Medulla oblongata (tissue), 1 donor: ENCODE results near the gene PCGF5.
"Not testable (repeated sequence)": the region's sequence is repeated elsewhere in the genome, so short reads cannot be mapped to it uniquely, and the experiment has no call there.

Experiments
- DNase-seq: peaks from one replicate; pipeline ENCODE4 v3.0.0-alpha.2; 2015; ENCODE audit errors: extremely low spot score

The PCGF5 gene

GRCh38 chr10:91323293-91323905 is 102.9 kb downstream of the PCGF5 start:
- DNase-seq = not testable (repeated sequence)

DNA sequence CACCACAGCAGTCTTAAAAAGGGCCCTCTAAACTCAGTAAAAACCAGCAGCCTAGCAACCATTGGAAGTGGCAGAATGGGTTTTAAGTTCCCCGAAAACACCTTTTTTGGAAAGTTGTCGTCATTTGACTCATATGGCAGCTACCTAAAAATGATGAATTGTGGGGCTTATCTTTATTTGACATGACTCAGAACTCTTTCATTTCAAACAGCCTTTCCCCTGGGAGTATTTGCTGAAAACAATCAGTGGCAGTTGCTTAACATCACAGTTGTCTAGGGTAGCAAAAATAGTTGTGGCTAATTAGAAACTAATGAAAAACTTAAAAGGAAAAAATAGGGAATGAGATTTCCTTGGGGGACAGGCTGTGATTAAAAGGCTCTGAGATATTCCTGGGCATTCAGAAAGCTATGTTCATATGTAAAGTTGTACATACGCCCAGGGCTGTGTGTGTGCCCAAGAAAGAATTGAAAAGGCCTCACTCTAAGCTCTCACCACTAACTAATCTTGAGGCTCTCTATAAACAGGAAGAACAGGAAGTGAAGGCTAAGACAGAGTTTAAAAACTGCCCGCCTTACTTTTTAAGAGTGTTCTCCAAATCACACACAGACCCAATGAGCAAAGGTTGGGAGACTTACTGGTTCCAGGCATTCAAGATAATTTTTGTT is 108.0 kb downstream of the PCGF5 start:
- no peak for DNase-seq
